ENCODE results near the gene MLPH.

Gene MLPH

DNA sequence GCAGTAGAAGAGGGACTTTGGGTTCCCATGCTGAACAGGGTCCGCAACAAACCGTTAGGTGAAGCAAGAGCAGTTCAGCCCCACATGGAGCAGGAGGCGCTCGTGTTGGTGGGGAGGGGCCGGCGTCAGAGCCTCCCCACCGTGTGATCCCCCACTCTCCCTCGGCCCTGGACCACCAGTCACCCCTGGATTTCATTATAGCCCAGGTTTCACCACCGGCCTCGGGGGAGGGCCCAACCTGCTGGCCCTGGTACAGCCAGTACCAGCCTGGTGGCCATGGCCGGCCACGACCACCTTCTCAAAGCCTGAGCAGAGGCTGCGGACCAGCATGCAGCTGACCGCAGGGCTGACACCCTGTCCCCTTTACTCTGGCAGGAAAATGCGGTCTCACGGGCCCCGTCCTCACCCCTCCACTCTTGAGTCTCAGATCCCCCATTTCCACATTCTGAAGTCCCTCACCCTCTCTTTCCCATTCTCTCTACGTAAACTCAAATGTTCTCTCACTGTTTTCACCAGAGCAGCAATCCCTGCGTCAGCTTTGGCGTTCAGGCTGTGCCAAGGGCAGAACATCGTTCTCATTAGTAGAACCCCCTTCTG lies 8.6 kb downstream of the MLPH start:
- no peak for DNase-seq (ENCODE audit: low read depth in 1 of 2, low spot score in 1 of 2)
- Histone ChIP-seq H3K27me3 (ENCODE audit: insufficient read depth, poor library complexity, severe bottlenecking) (peaks cover 8% of the 10 kb centered on the region), H3K27ac (replicated peaks) (no peak overlapping the region), H3K4me3 (replicated peaks; ENCODE audit: insufficient read depth, low read length) (no peak overlapping the region)
- TF ChIP-seq GABPA (IDR thresholded peaks at IDR 0.05; ENCODE audit: low read depth) = no peak
- TF ChIP-seq, protein P1, sequence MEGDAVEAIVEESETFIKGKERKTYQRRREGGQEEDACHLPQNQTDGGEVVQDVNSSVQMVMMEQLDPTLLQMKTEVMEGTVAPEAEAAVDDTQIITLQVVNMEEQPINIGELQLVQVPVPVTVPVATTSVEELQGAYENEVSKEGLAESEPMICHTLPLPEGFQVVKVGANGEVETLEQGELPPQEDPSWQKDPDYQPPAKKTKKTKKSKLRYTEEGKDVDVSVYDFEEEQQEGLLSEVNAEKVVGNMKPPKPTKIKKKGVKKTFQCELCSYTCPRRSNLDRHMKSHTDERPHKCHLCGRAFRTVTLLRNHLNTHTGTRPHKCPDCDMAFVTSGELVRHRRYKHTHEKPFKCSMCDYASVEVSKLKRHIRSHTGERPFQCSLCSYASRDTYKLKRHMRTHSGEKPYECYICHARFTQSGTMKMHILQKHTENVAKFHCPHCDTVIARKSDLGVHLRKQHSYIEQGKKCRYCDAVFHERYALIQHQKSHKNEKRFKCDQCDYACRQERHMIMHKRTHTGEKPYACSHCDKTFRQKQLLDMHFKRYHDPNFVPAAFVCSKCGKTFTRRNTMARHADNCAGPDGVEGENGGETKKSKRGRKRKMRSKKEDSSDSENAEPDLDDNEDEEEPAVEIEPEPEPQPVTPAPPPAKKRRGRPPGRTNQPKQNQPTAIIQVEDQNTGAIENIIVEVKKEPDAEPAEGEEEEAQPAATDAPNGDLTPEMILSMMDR (IDR thresholded peaks at IDR 0.05; ENCODE audit: insufficient read depth, low read length) = no peak
- no peak for TF ChIP-seq POLR2AphosphoS5 (IDR thresholded peaks at IDR 0.05; ENCODE audit: low read depth)
- no peak for TF ChIP-seq SPI1 (IDR thresholded peaks at IDR 0.05; ENCODE audit: borderline replicate concordance, low read depth)
- TF ChIP-seq, protein P2, sequence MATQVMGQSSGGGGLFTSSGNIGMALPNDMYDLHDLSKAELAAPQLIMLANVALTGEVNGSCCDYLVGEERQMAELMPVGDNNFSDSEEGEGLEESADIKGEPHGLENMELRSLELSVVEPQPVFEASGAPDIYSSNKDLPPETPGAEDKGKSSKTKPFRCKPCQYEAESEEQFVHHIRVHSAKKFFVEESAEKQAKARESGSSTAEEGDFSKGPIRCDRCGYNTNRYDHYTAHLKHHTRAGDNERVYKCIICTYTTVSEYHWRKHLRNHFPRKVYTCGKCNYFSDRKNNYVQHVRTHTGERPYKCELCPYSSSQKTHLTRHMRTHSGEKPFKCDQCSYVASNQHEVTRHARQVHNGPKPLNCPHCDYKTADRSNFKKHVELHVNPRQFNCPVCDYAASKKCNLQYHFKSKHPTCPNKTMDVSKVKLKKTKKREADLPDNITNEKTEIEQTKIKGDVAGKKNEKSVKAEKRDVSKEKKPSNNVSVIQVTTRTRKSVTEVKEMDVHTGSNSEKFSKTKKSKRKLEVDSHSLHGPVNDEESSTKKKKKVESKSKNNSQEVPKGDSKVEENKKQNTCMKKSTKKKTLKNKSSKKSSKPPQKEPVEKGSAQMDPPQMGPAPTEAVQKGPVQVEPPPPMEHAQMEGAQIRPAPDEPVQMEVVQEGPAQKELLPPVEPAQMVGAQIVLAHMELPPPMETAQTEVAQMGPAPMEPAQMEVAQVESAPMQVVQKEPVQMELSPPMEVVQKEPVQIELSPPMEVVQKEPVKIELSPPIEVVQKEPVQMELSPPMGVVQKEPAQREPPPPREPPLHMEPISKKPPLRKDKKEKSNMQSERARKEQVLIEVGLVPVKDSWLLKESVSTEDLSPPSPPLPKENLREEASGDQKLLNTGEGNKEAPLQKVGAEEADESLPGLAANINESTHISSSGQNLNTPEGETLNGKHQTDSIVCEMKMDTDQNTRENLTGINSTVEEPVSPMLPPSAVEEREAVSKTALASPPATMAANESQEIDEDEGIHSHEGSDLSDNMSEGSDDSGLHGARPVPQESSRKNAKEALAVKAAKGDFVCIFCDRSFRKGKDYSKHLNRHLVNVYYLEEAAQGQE (IDR thresholded peaks at IDR 0.05; ENCODE audit: insufficient replicate concordance, low read depth) = no peak

DNA sequence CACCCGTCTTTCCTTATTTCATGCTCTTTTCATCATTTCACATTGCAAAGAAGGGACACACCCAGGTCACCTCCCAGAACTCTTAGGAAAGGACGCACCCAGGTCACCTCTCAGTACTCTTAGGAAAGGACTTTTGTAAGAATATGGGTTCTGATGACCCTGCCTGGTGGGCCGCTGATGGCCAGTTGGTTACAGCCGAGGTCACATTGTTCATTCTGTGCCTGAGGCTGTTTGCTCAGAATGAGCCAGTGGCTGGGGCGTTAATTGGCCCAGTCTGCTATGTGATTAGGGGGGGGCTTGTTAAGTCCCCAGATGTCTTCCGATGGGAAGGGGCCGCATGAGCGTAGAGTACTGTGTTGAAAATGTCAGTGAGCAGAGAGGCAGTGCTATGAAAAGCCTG lies 9.4 kb downstream of the MLPH start:
- Histone ChIP-seq H3K27me3 (ENCODE audit: insufficient read depth, poor library complexity, severe bottlenecking) (peaks cover 12% of the 10 kb centered on the region), H3K4me3 (replicated peaks; ENCODE audit: insufficient read depth, low read length) (no peak overlapping the region), H3K27ac (replicated peaks) (no peak overlapping the region)
- DNase-seq (ENCODE audit: low read depth in 1 of 2, low spot score in 1 of 2) = no peak
- TF ChIP-seq SPI1 (IDR thresholded peaks at IDR 0.05; ENCODE audit: borderline replicate concordance, low read depth) (no peak), GABPA (IDR thresholded peaks at IDR 0.05; ENCODE audit: low read depth) (no peak), POLR2AphosphoS5 (IDR thresholded peaks at IDR 0.05; ENCODE audit: low read depth) (no peak)
- TF ChIP-seq, protein P2 (IDR thresholded peaks at IDR 0.05; ENCODE audit: insufficient replicate concordance, low read depth) = no peak
- TF ChIP-seq, protein P1 (IDR thresholded peaks at IDR 0.05; ENCODE audit: insufficient read depth, low read length) = no peak

DNA sequence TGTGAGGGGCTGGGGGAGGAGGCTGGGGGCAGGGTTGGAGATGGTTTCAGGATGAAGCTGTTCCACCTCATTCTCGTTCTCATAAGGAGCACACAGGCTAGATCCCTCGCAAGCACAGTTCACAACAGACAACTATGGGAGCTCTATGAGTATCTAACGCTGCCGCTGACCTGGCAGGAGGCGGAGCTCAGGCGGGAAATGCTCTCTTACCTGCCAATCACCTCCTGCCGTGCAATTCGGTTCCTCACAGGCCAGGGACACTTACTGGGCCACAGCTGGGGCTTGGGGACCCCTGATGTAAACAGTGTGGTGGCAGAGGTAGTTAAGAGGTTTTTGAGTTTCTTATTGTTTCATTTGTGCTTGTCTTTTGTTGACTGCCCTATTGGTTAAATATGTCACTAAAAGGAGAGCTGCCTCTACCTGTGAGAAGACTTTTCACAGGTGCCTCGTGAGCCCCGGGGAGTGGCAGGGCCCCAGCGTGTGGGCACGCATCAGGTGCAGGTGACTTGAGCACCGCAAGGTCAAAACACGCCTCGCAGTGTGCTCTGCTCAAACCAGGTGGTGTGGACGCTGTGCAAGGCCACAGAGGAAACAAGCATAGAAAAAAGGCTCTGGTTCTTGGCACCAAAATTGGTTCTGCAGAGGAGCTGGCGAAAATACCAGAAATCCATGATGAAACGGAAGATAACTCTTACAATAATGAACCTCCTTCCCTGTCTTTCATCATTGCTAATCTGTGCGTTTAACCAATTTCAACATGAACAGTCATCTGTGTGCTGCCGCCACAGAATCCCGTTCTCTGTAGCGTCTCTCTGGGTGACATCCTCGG lies 10.2 kb downstream of the MLPH start:
- peaks cover 12% of the 10 kb centered on the region for H3K27me3 ChIP-seq (ENCODE audit: insufficient read depth, poor library complexity, severe bottlenecking)
- TF ChIP-seq, protein P1 (IDR thresholded peaks at IDR 0.05; ENCODE audit: insufficient read depth, low read length) = no peak
- DNase-seq (ENCODE audit: low read depth in 1 of 2, low spot score in 1 of 2) = no peak
- H3K4me3 ChIP-seq (replicated peaks; ENCODE audit: insufficient read depth, low read length) = no peak overlapping the region
- no peak overlapping the region for H3K27ac ChIP-seq (replicated peaks)

Data from HL-60 (cell line).